Stimulated activated naive CD4-positive, alpha-beta T cell treated with Interleukin-2 at 50 U/mL for 16 hours (primary cell): ENCODE measurements around the gene DEXI.
"Not testable (repeated sequence)": the region's sequence is repeated elsewhere in the genome, so short reads cannot be mapped to it uniquely, and the experiment has no call there.

ENCODE experiments used
- DNase-seq: peaks from one replicate; lab custom pipeline; 2025; lab: John Stamatoyannopoulos, UW

The DEXI gene

GRCh38 chr16:10926867-10927266, 15.4 kb downstream of the DEXI start:
- DNase-seq, result no peak

GRCh38 chr16:10926094-10926493, 16.2 kb downstream of the DEXI start:
- no peak for DNase-seq

GRCh38 chr16:10925285-10925684, 17.0 kb downstream of the DEXI start:
- not testable (repeated sequence) for DNase-seq

- no peak for DNase-seq
Measured at GRCh38 chr16:10923650-10924214, 18.5 kb downstream of the DEXI start.

GRCh38 chr16:10923146-10923649, 19.1 kb downstream of the DEXI start:
- no peak for DNase-seq

- DNase-seq, result no peak
Measured at GRCh38 chr16:10922328-10923145, 19.7 kb downstream of the DEXI start.

- DNase-seq, result no peak
Measured at GRCh38 chr16:10921536-10922327, 20.5 kb downstream of the DEXI start.

GRCh38 chr16:10920726-10921427, 21.4 kb downstream of the DEXI start:
- DNase-seq, result no peak

- no peak for DNase-seq
Measured at GRCh38 chr16:10919003-10919351, 23.3 kb downstream of the DEXI start.

GRCh38 chr16:10918294-10919002, 23.8 kb downstream of the DEXI start:
- peak; percentile 78 for DNase-seq

- no peak for DNase-seq
Measured at GRCh38 chr16:10916534-10916933, 25.7 kb downstream of the DEXI start.

- DNase-seq, result no peak
Measured at GRCh38 chr16:10911267-10911666, 31.0 kb downstream of the DEXI start.

GRCh38 chr16:10907757-10908045, 34.6 kb downstream of the DEXI start:
- DNase-seq, result no peak

GRCh38 chr16:10906914-10907756, 35.1 kb downstream of the DEXI start:
- DNase-seq, result no peak

- DNase-seq, result no peak
Measured at GRCh38 chr16:10906482-10906881, 35.8 kb downstream of the DEXI start.

GRCh38 chr16:10902999-10903398, 39.3 kb downstream of the DEXI start:
- no peak for DNase-seq

- no peak for DNase-seq
Measured at GRCh38 chr16:10897134-10897533, 45.1 kb downstream of the DEXI start.

GRCh38 chr16:10896723-10897122, 45.5 kb downstream of the DEXI start:
- no peak for DNase-seq

- no peak for DNase-seq
Measured at GRCh38 chr16:10896165-10896564, 46.1 kb downstream of the DEXI start.

GRCh38 chr16:10895053-10895946, 47.0 kb downstream of the DEXI start:
- DNase-seq, result peak; percentile 8
